Neuronal stem cell (in vitro differentiated cells): ENCODE results near the gene HBE1.

ENCODE experiments used
- DNase-seq: peaks from one replicate; pipeline ENCODE4 v3.0.0-alpha.2; 2013; ENCODE audit warnings: low spot score
- H2AFZ ChIP-seq: one replicate; pipeline ENCODE4 v1.6.1; 2013; ENCODE audit warnings: mild to moderate bottlenecking, low read length, inconsistent platforms
- H2AK5ac ChIP-seq: 2 replicates; pipeline ENCODE4 v1.6.1; 2013; ENCODE audit warnings: low read depth, mild to moderate bottlenecking, inconsistent platforms, low read length, moderate library complexity, mixed read lengths
- H2BK120ac ChIP-seq: 2 replicates; pipeline ENCODE4 v1.6.1; 2013; ENCODE audit warnings: low read depth, mild to moderate bottlenecking, inconsistent platforms, low read length, moderate library complexity, mixed read lengths
- H2BK12ac ChIP-seq: one replicate; pipeline ENCODE4 v1.6.1; 2013; ENCODE audit warnings: low read length, inconsistent platforms
- H2BK15ac ChIP-seq: 2 replicates; pipeline ENCODE4 v1.6.1; 2013; ENCODE audit warnings: mild to moderate bottlenecking, low read length, inconsistent platforms, mixed read lengths
- H2BK5ac ChIP-seq: one replicate; pipeline ENCODE4 v1.6.1; 2013; ENCODE audit warnings: inconsistent platforms, mild to moderate bottlenecking, low read length, moderate library complexity
- H3K14ac ChIP-seq: one replicate; pipeline ENCODE4 v1.6.1; 2013; ENCODE audit warnings: low read length, inconsistent platforms
- H3K18ac ChIP-seq: 2 replicates; pipeline ENCODE4 v1.6.1; 2013; ENCODE audit warnings: low read length, inconsistent platforms
- H3K23ac ChIP-seq: 2 replicates; pipeline ENCODE4 v1.6.1; 2013; ENCODE audit warnings: low read depth, mild to moderate bottlenecking, mixed read lengths, low read length, inconsistent platforms; ENCODE audit not compliant: poor library complexity
- H3K27ac ChIP-seq: replicated peaks from 3 replicates; pipeline ENCODE4 v1.5.1; 2013; ENCODE audit warnings: low read length, inconsistent platforms
- H3K27me3 ChIP-seq, 3 experiments: 2 replicates each; pipeline ENCODE4 v1.6.1; 2013; ENCODE audit warnings: low read length in 3 of 3, mild to moderate bottlenecking in 2 of 3, inconsistent platforms in 1 of 3, low read depth in 1 of 3, mixed read lengths in 1 of 3, moderate library complexity in 1 of 3; ENCODE audit not compliant: control insufficient read depth in 3 of 3, insufficient read depth in 3 of 3
- H3K36me3 ChIP-seq, 2 donors: replicated peaks in 1 of 2; 2 replicates each; pipeline ENCODE4 v1.6.1; 2013; ENCODE audit warnings: low read length in 2 of 2; ENCODE audit not compliant: control insufficient read depth in 2 of 2, insufficient read depth in 2 of 2
- H3K4ac ChIP-seq: 2 replicates; pipeline ENCODE4 v1.6.1; 2013; ENCODE audit warnings: inconsistent platforms, mild to moderate bottlenecking, low read length, moderate library complexity
- H3K4me1 ChIP-seq, 2 donors: 1 replicate in 1 of 2; 2 replicates in 1 of 2; pipeline ENCODE4 v1.6.1; 2013; ENCODE audit warnings: low read length in 2 of 2, low read depth in 1 of 2; ENCODE audit not compliant: control insufficient read depth in 2 of 2, insufficient read depth in 1 of 2
- H3K4me2 ChIP-seq: one replicate; pipeline ENCODE4 v1.6.1; 2013; ENCODE audit warnings: mild to moderate bottlenecking, low read length, inconsistent platforms; ENCODE audit not compliant: insufficient read depth, poor library complexity, severe bottlenecking
- H3K4me3 ChIP-seq, 2 donors: 2 replicates each; pipeline ENCODE4 v1.5.1; 2013; ENCODE audit warnings: low read length in 2 of 2, mild to moderate bottlenecking in 2 of 2, inconsistent platforms in 1 of 2, moderate library complexity in 1 of 2
- H3K79me1 ChIP-seq: one replicate; pipeline ENCODE4 v1.6.1; 2013; ENCODE audit warnings: low read depth, mild to moderate bottlenecking, inconsistent platforms, low read length, moderate library complexity
- H3K9ac ChIP-seq: one replicate; pipeline ENCODE4 v1.6.1; 2013; ENCODE audit warnings: mild to moderate bottlenecking, low read depth, low read length, inconsistent platforms; ENCODE audit not compliant: poor library complexity
- H3K9me3 ChIP-seq, 2 donors: replicated peaks in 1 of 2; 2 replicates each; pipeline versions ENCODE3 to v1.6.1; 2013; ENCODE audit warnings: low read length in 2 of 2, mild to moderate bottlenecking in 2 of 2, inconsistent platforms in 1 of 2, low read depth in 1 of 2, mixed read lengths in 1 of 2, moderate library complexity in 1 of 2; ENCODE audit not compliant: control insufficient read depth in 2 of 2, insufficient read depth in 1 of 2
- H4K8ac ChIP-seq: one replicate; pipeline ENCODE4 v1.6.1; 2013; ENCODE audit warnings: low read depth, mild to moderate bottlenecking, inconsistent platforms, low read length, moderate library complexity
- H4K91ac ChIP-seq: one replicate; pipeline ENCODE4 v1.6.1; 2013; ENCODE audit warnings: low read length, low read depth, mild to moderate bottlenecking, inconsistent platforms; ENCODE audit not compliant: poor library complexity
- WGBS, 2 donors: extraction: QIAGEN DNeasy Blood & Tissue Kit; methylation state at CpG; one replicate each; pipeline ENCODE4 v1.1.7; 2013; ENCODE audit warnings: missing lambda C conversion rate in 2 of 2, mixed read lengths in 1 of 2; ENCODE audit not compliant: insufficient read length in 2 of 2, insufficient replicate concordance in 1 of 2; ENCODE audit errors: extremely low coverage in 2 of 2; 5-methylcytosine and 5-hydroxymethylcytosine counted together

The HBE1 gene

DNA sequence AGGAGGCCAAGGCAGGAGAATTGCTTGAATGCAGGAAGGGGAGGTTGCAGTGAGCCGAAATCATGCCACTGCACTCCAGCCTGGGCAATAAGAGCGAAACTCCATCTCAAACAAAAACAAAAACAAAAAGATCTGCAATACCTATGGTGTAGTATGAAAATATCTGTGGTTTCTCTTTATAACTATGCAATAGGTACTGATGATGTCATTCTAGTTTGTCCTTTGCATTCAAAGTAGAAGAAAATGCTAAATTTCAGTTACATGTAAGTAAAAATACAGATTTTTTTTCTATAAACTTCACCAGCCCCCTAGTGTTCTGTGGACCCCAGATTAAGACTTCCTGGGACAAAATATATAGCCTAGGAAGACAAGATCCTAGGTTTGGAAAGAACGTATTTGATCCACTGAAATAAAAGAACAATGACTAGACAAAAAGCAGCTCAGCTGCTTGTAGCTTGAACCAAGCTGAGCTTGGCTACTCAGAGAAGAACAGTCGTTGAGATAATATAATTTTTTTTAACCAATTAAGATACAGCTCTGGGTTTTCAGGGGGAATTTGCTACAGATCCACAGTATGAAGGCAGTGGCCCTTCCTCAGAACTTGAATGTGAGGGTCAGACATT is 2.8 kb upstream of the HBE1 start:
- no peaks in the 10 kb centered on the region for H3K27me3 ChIP-seq
- no peaks in the 10 kb centered on the region for H3K79me1 ChIP-seq
- no peak overlapping the region for H3K9ac ChIP-seq
- H3K18ac ChIP-seq: no peak overlapping the region
- H4K91ac ChIP-seq: no peak overlapping the region
- H4K8ac ChIP-seq: no peak overlapping the region
- no peak overlapping the region for H3K4ac ChIP-seq
- no peak overlapping the region for H2BK5ac ChIP-seq
- no peak for DNase-seq
- no peak overlapping the region for H3K23ac ChIP-seq
- H3K9me3 ChIP-seq: no peaks in the 10 kb centered on the region
- H2BK12ac ChIP-seq: no peak overlapping the region
- H3K14ac ChIP-seq: no peak overlapping the region
- H3K27ac ChIP-seq: no peak overlapping the region
- H3K4me1 ChIP-seq: peaks cover 0 to 2% of the 10 kb centered on the region in 2 donors
- H3K4me3 ChIP-seq: no peak overlapping the region
- H3K36me3 ChIP-seq: no peaks in the 10 kb centered on the region
- H2AFZ ChIP-seq: no peak overlapping the region
- no peak overlapping the region for H2BK120ac ChIP-seq
- no peak overlapping the region for H2BK15ac ChIP-seq
- H2AK5ac ChIP-seq: no peak overlapping the region
- WGBS, 2 donors: no CpG with 5 or more reads among the region's 4 CpGs
- H3K4me2 ChIP-seq: no peak overlapping the region

DNA sequence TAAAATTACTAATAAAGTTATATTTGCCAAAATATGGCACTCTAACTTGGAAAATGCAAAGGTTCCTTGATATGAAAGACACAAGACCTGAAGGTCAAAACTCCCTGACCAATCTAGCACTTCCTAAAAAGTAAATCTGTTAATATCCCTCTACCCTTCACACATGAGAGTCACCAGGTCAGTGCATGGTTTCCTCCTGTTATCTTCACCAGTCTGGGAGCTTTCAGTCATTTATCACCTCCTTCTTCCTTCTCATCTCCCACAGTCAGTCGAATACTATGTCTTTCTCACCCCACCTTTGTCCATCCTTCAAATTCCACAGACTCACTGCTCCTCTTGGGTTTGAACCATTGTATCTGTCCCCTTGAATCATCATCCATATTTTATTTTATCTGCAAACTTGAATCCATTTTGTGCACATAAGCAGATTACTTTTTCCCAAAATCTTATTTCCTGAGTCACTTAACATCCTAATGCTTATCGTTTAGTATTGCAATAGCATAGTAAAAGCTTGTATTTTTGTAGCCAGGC is 2.6 kb downstream of the HBE1 start:
- H3K9ac ChIP-seq: no peak overlapping the region
- no peak overlapping the region for H3K4me2 ChIP-seq
- no peak overlapping the region for H2BK12ac ChIP-seq
- no peak overlapping the region for H3K18ac ChIP-seq
- H3K4me1 ChIP-seq: no peaks in the 10 kb centered on the region
- no peak overlapping the region for H3K4me3 ChIP-seq
- no peak overlapping the region for H2BK120ac ChIP-seq
- H3K4ac ChIP-seq: no peak overlapping the region
- H2AFZ ChIP-seq: no peak overlapping the region
- H3K23ac ChIP-seq: no peak overlapping the region
- H3K27me3 ChIP-seq: no peaks in the 10 kb centered on the region
- no peak overlapping the region for H2BK15ac ChIP-seq
- H2BK5ac ChIP-seq: no peak overlapping the region
- no peak overlapping the region for H4K8ac ChIP-seq
- H2AK5ac ChIP-seq: no peak overlapping the region
- DNase-seq: no peak
- no peak overlapping the region for H4K91ac ChIP-seq
- H3K36me3 ChIP-seq: no peaks in the 10 kb centered on the region
- H3K9me3 ChIP-seq: no peaks in the 10 kb centered on the region
- no peak overlapping the region for H3K14ac ChIP-seq
- WGBS, 2 donors: no CpG with 5 or more reads among the region's 2 CpGs
- no peaks in the 10 kb centered on the region for H3K79me1 ChIP-seq
- no peak overlapping the region for H3K27ac ChIP-seq

DNA sequence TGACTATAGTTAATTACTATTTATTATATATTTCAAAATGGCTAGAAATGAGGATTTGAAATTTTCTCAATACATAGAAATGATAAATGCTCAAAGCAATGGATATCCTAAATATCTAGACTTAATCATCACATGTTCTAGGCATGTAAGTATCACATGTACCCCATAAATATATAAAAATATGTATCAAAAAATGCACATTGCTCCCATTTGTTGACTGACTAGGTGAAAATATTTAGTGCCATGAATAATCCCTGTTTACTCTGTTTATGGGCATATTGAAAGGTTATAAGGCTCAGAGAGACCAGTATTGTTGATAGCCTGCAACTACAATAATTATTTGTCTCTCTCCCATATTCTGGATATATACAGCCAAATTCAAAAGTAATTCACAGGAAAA is 3.1 kb downstream of the HBE1 start:
- H2BK5ac ChIP-seq: no peak overlapping the region

DNA sequence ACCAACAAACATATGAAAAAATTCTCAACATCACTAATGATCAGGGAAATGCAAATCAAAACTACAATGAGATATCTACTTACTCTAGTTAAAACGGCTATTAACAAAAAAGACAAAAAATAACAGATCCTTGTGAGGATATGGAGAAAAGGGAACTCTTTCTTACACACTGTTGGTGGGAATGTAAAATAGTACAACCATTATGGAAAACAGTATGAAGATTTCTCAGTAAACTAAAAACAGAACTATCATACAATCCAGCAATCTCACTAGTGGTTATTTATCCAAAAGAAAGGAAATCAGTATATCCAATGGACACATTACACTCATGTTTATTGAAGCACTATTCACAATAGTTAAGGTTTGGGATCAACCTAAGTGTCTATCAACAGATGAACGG is 3.9 kb downstream of the HBE1 start:
- H3K27ac ChIP-seq: no peak overlapping the region
- no peak overlapping the region for H2BK5ac ChIP-seq
- H3K27me3 ChIP-seq: no peaks in the 10 kb centered on the region
- H3K4me2 ChIP-seq: no peak overlapping the region
- no peak overlapping the region for H3K4me3 ChIP-seq
- H3K4me1 ChIP-seq: no peaks in the 10 kb centered on the region
- H2AK5ac ChIP-seq: no peak overlapping the region
- no peak overlapping the region for H2AFZ ChIP-seq
- no peak for DNase-seq
- no peak overlapping the region for H2BK12ac ChIP-seq
- H3K79me1 ChIP-seq: no peaks in the 10 kb centered on the region
- H3K14ac ChIP-seq: no peak overlapping the region
- no peak overlapping the region for H3K4ac ChIP-seq
- no CpG with 5 or more reads among the region's 2 CpGs for WGBS, 2 donors
- no peak overlapping the region for H4K91ac ChIP-seq
- H3K18ac ChIP-seq: no peak overlapping the region
- H4K8ac ChIP-seq: no peak overlapping the region
- H3K23ac ChIP-seq: no peak overlapping the region
- H2BK15ac ChIP-seq: no peak overlapping the region
- no peaks in the 10 kb centered on the region for H3K9me3 ChIP-seq
- H3K9ac ChIP-seq: no peak overlapping the region
- no peaks in the 10 kb centered on the region for H3K36me3 ChIP-seq
- H2BK120ac ChIP-seq: no peak overlapping the region

More for the DNA sequence above, 3.1 kb downstream of the HBE1 start:
- H3K23ac ChIP-seq: no peak overlapping the region
- no peak overlapping the region for H3K14ac ChIP-seq
- no peaks in the 10 kb centered on the region for H3K79me1 ChIP-seq
- DNase-seq: no peak
- no peak overlapping the region for H2BK120ac ChIP-seq
- no peaks in the 10 kb centered on the region for H3K4me1 ChIP-seq
- H3K4me3 ChIP-seq: no peak overlapping the region
- H4K91ac ChIP-seq: no peak overlapping the region
- no peak overlapping the region for H3K4ac ChIP-seq
- H2AK5ac ChIP-seq: no peak overlapping the region
- H3K18ac ChIP-seq: no peak overlapping the region
- H3K9me3 ChIP-seq: no peaks in the 10 kb centered on the region
- H3K9ac ChIP-seq: no peak overlapping the region
- no peak overlapping the region for H3K4me2 ChIP-seq
- H3K27me3 ChIP-seq: no peaks in the 10 kb centered on the region
- no peaks in the 10 kb centered on the region for H3K36me3 ChIP-seq
- no peak overlapping the region for H2BK12ac ChIP-seq
- no peak overlapping the region for H2BK15ac ChIP-seq
- no peak overlapping the region for H2AFZ ChIP-seq
- no peak overlapping the region for H4K8ac ChIP-seq
- H3K27ac ChIP-seq: no peak overlapping the region
